Psoas muscle (tissue), 8 donors: ENCODE measurements around the gene TGM3. TPM values are rescaled to one million over a fixed set of nuclear protein-coding genes. Genes with fewer than 3 reads are reported as not detected.

ENCODE experiments used
- ATAC-seq, 4 donors: fragments of 200-7000 bp; cut with Tn5 transposase; one replicate each; pipeline ENCODE4 v1.9.1; 2020; ENCODE audit warnings: moderate library complexity in 3 of 4, mild to moderate bottlenecking in 2 of 4
- DNase-seq, 2 donors: peaks; one replicate each; pipeline ENCODE4 v3.0.0-alpha.2; 2020
- H3K27ac ChIP-seq: fragments of 200-600 bp; one replicate; pipeline ENCODE4 v1.8.0; 2022
- H3K27me3 ChIP-seq, 3 donors: fragments of 200-600 bp in 1 of 3; one replicate each; pipeline versions ENCODE4 v1.6.1 to v1.8.0; 2013 to 2022; ENCODE audit warnings: low read length in 2 of 3, mild to moderate bottlenecking in 2 of 3, moderate library complexity in 1 of 3; ENCODE audit not compliant: insufficient read depth in 3 of 3
- H3K36me3 ChIP-seq, 2 donors: fragments of 200-600 bp in 1 of 2; one replicate each; pipeline versions ENCODE4 v1.6.1 to v1.8.0; 2013 to 2022; ENCODE audit warnings: low read depth in 1 of 2, mild to moderate bottlenecking in 1 of 2, moderate library complexity in 1 of 2; ENCODE audit not compliant: insufficient read depth in 1 of 2
- H3K4me1 ChIP-seq: fragments of 200-600 bp; one replicate; pipeline ENCODE4 v1.8.0; 2022
- H3K4me3 ChIP-seq: fragments of 200-600 bp; one replicate; pipeline ENCODE4 v1.8.0; 2022; ENCODE audit warnings: mild to moderate bottlenecking
- H3K9me3 ChIP-seq: fragments of 200-600 bp; one replicate; pipeline ENCODE4 v1.8.0; 2022
- WGBS, 3 donors: extraction: QIAGEN DNeasy Blood & Tissue Kit; methylation state at CpG; one replicate each; pipeline versions ENCODE4 v1.1.6 to v1.1.7; 2013; 5-methylcytosine and 5-hydroxymethylcytosine counted together
- intact Hi-C, 2 donors: fragments of 100-400 bp; cut with DNase I; formaldehyde crosslinking; loops; one replicate each; pipeline versions ENCODE4 v1.11.0 to v1.14.2; 2022
- polyA plus RNA-seq, 3 donors: library from polyadenylated mRNA; stranded (reverse); fragments of 200-250 nt; gene quantifications; one replicate each; pipeline ENCODE4 v1.2.3, GENCODE V29; 2013
- total RNA-seq, 4 donors: library from RNA; stranded (reverse); fragmentation: NEBNext Ultra II Directional in 2 of 4; extraction: Animal tissue kit (Norgen Biotek cat#: 25700) in 2 of 4; gene quantifications; one replicate each; pipeline versions ENCODE4 v1.2.1 to v1.2.4, GENCODE V29; 2021 to 2023
- TF ChIP-seq, protein P1 (sequence below): fragments of 200-600 bp; IDR thresholded peaks from one replicate; pipeline ENCODE4 v1.8.0; 2022; ENCODE audit warnings: antibody characterized with exemption
- donor health status: healthy with polysubstance abuse.
- donor health status: DM: no; HTN: no; CAD: no; lungs with moderate emphysema.
- donor health status: Bipolar disorder and iron deficiency.
- donor health status: healthy.
- donor health status: DM: yes; HTN: yes; CAD: no.
- donor health status: DM: no; HTN: no; CAD: no.
- donor health status: DM: no; HTN: no; CAD: no.
- donor health status: DM: yes; HTN: yes; CAD: no.

Gene TGM3
- total and polyA plus RNA-seq, 7 donors: 0.07 to 0.14 (median 0.11) TPM; not detected in 4

DNA sequence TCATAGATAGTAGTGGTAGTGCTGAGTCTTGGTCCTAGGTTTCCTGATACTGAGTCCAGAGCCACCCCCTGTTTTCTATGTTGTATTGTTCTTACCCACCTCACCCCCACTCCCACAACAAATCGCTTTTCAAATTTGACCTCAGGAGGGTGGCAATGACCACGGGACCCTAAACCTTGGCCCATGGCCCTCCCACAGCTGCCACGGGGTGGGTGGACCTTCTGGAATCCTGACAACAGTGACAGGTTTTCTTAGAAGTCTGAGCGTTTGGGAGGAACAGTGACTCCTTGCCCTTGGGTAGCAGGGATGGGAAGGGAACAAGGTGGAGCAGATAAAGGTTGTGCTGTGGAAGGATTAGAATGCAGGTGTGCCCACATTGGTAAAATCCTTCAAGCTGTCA lies 36.9 kb downstream of the TGM3 start:
- H3K9me3 ChIP-seq: no peaks in the 10 kb centered on the region
- intact Hi-C loops: no loop called here
- ATAC-seq: no peak

DNA sequence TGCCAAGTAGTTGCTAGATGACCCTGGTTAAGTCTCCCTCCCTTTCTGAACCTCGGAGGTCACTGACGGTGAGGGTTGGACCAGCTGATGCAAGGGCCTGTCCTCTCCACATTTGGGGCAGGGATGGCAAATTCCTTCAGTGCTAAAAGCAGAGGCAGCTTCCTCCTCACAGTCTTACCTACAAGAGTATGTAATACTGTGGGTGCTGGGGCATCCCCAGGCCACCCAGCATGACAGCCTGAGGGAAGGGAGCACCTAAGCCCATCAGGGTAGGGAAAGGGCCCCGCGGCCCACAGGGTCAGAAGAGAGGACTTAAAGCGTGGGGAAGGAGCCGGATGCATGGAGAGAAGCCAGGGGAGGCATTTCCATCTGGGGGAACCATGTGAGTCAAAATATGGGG lies 38.0 kb downstream of the TGM3 start:
- Histone ChIP-seq H3K9me3 (no peaks in the 10 kb centered on the region), H3K4me3 (no peak overlapping the region), H3K27me3 (peaks cover 0 to 2% (median 0%) of the 10 kb centered on the region in 3 donors), H3K36me3 (no peaks in the 10 kb centered on the region), H3K4me1 (no peaks in the 10 kb centered on the region), H3K27ac (no peak overlapping the region)
- DNase-seq (no peak), ATAC-seq (no peak)
- intact Hi-C loops: no loop called here
- WGBS, 3 donors: 79 to 88% (median 82%) methylated on average over 6 of the region's 6 CpGs
- TF ChIP-seq, protein P1, sequence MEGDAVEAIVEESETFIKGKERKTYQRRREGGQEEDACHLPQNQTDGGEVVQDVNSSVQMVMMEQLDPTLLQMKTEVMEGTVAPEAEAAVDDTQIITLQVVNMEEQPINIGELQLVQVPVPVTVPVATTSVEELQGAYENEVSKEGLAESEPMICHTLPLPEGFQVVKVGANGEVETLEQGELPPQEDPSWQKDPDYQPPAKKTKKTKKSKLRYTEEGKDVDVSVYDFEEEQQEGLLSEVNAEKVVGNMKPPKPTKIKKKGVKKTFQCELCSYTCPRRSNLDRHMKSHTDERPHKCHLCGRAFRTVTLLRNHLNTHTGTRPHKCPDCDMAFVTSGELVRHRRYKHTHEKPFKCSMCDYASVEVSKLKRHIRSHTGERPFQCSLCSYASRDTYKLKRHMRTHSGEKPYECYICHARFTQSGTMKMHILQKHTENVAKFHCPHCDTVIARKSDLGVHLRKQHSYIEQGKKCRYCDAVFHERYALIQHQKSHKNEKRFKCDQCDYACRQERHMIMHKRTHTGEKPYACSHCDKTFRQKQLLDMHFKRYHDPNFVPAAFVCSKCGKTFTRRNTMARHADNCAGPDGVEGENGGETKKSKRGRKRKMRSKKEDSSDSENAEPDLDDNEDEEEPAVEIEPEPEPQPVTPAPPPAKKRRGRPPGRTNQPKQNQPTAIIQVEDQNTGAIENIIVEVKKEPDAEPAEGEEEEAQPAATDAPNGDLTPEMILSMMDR: no peak

More for the DNA sequence above, 36.9 kb downstream of the TGM3 start:
- TF ChIP-seq, protein P1: no peak
- peaks cover 0 to 2% (median 0%) of the 10 kb centered on the region in 3 donors for H3K27me3 ChIP-seq
- H3K4me3 ChIP-seq: no peak overlapping the region
- H3K36me3 ChIP-seq: no peaks in the 10 kb centered on the region
- H3K27ac ChIP-seq: no peak overlapping the region
- no peaks in the 10 kb centered on the region for H3K4me1 ChIP-seq
- DNase-seq: no peak
- 21 to 46% (median 27%) methylated on average over 4 of the region's 4 CpGs for WGBS, 3 donors

DNA sequence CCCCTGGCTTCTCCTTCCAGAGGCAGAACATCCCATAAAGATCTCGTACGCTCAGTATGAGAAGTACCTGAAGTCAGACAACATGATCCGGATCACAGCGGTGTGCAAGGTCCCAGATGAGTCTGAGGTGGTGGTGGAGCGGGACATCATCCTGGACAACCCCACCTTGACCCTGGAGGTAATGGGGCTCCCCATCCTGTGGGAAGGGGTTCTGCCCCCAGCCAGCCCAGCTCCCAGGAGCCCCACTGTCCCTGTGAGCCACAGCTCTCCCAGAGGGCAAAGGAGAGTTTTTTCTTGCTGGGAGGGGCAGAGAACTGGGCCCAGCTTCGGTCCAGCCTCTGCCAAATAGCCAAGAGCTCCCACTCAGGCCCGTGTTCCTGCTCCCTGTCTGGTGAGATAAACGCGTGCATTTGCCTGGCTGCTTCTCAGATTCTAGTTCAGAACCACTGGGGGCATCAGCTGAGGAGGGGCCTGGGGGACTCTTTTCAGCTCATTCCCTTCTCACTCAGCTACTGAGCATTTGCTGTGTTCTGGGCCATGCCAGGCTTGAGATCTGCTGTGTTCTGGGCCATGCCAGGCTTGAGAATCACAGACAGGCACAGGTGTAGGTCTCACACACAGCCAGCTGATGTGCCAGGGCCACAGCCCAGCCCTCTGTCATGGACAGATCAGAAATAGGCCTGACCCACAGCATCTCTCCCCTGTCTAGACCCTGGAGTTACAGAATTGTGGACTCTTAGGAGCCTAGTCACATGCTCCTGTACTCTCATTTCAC lies 39.5 kb downstream of the TGM3 start:
- H3K27me3 ChIP-seq: peaks cover 0 to 2% (median 0%) of the 10 kb centered on the region in 3 donors
- DNase-seq (no peak), ATAC-seq (peak in 1 of 4 donors; percentile 42)
- no peaks in the 10 kb centered on the region for H3K4me1 ChIP-seq
- intact Hi-C loops: no loop called here
- H3K4me3 ChIP-seq: no peak overlapping the region
- 67 to 71% (median 68%) methylated on average over 9 of the region's 9 CpGs for WGBS, 3 donors
- TF ChIP-seq, protein P1: no peak
- H3K27ac ChIP-seq: no peak overlapping the region
- H3K9me3 ChIP-seq: no peaks in the 10 kb centered on the region
- H3K36me3 ChIP-seq: no peaks in the 10 kb centered on the region

DNA sequence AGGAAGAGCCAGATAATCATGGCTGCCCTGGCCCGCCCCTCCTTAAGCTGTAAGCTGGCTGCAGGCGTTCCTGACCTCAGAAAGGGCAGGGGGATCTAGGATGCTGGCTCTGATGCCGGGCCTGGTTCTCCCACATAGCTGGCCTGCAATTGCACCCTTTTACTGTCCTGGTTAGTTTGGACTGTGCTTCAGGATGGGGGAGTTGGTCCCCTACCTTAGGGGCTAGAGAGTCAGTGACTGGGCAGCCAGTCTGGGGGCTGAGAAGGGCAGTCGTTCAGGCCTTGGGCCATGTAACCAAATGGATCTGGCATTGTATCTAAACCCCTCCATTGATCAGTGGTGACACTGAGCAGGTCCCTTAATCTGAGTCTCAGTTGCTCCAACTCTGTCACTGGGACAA lies 40.7 kb downstream of the TGM3 start:
- 74 to 82% (median 81%) methylated on average over 4 of the region's 4 CpGs for WGBS, 3 donors
- intact Hi-C loops: no loop called here
- H3K4me1 ChIP-seq: no peaks in the 10 kb centered on the region
- H3K36me3 ChIP-seq: no peaks in the 10 kb centered on the region
- no peak for DNase-seq
- TF ChIP-seq, protein P1: no peak
- H3K9me3 ChIP-seq: no peaks in the 10 kb centered on the region
- H3K4me3 ChIP-seq: no peak overlapping the region
- no peak overlapping the region for H3K27ac ChIP-seq
- H3K27me3 ChIP-seq: peaks cover 0 to 2% (median 0%) of the 10 kb centered on the region in 3 donors
- ATAC-seq: no peak
